ENCODE measurements around the gene OR52A5.

Gene OR52A5

GRCh38 chr11:5159806-5160205 is 21.6 kb upstream of the OR52A5 start:
- no peaks in the 10 kb centered on the region for H3K36me3 ChIP-seq (replicated peaks; ENCODE audit: insufficient read depth, low read length)
- H3K9ac ChIP-seq (ENCODE audit: low read length): no peak overlapping the region
- H3K4me2 ChIP-seq (ENCODE audit: low read depth, low read length): no peak overlapping the region
- TF ChIP-seq EZH2phosphoT487 (IDR thresholded peaks at IDR 0.05; ENCODE audit: low read length) (no peak), EZH2 (optimal IDR thresholded peaks at IDR 0.05; ENCODE audit: low read depth, low read length) (no peak), CTCF (IDR thresholded peaks at IDR 0.05; ENCODE audit: low read length) (no peak)
- H3K9me2 ChIP-seq (replicated peaks; ENCODE audit: insufficient read depth, low read length): no peaks in the 10 kb centered on the region
- H3K27ac ChIP-seq (ENCODE audit: low read length): no peak overlapping the region
- DNase-seq: no peak
- H3K79me2 ChIP-seq (ENCODE audit: low read length): no peaks in the 10 kb centered on the region
- no peaks in the 10 kb centered on the region for H4K20me1 ChIP-seq (ENCODE audit: insufficient read depth, low read length)
- H3F3A ChIP-seq (ENCODE audit: insufficient read depth, low read length): no peaks in the 10 kb centered on the region
- H2AFZ ChIP-seq (ENCODE audit: low read length): no peak overlapping the region
- no peak overlapping the region for H3K4me3 ChIP-seq (ENCODE audit: low read length)
- no peaks in the 10 kb centered on the region for H3K4me1 ChIP-seq (ENCODE audit: low read length)
- H3K9me3 ChIP-seq (replicated peaks; ENCODE audit: insufficient read depth, low read length): no peaks in the 10 kb centered on the region
- no peaks in the 10 kb centered on the region for H3K27me3 ChIP-seq (replicated peaks; ENCODE audit: insufficient read depth, low read length)

- Histone ChIP-seq H3K27me3 (replicated peaks; ENCODE audit: insufficient read depth, low read length) (no peaks in the 10 kb centered on the region), H3K9ac (ENCODE audit: low read length) (no peak within 1 kb of the TSS), H3F3A (ENCODE audit: insufficient read depth, low read length) (no peaks in the 10 kb centered on the region)
Observed at GRCh38 chr11:5154657-5155056, 16.5 kb upstream of the OR52A5 start, which contains the start of gene OR52A1. OR52A1 (minus strand) TSS chr11:5154757; CDS start chr11:5152369, 2,388 bp downstream.

GRCh38 chr11:5153574-5154431 is 15.6 kb upstream of the OR52A5 start:
- Histone ChIP-seq H3K79me2 (ENCODE audit: low read length) (no peaks in the 10 kb centered on the region), H3F3A (ENCODE audit: insufficient read depth, low read length) (no peaks in the 10 kb centered on the region), H3K27ac (ENCODE audit: low read length) (no peak overlapping the region), H2AFZ (ENCODE audit: low read length) (no peak overlapping the region), H3K27me3 (replicated peaks; ENCODE audit: insufficient read depth, low read length) (no peaks in the 10 kb centered on the region), H3K4me1 (ENCODE audit: low read length) (no peaks in the 10 kb centered on the region), H3K4me2 (ENCODE audit: low read depth, low read length) (no peak overlapping the region), H3K4me3 (ENCODE audit: low read length) (no peak overlapping the region), H3K9me2 (replicated peaks; ENCODE audit: insufficient read depth, low read length) (no peaks in the 10 kb centered on the region), H4K20me1 (ENCODE audit: insufficient read depth, low read length) (no peaks in the 10 kb centered on the region), H3K9ac (ENCODE audit: low read length) (no peak overlapping the region), H3K36me3 (replicated peaks; ENCODE audit: insufficient read depth, low read length) (no peaks in the 10 kb centered on the region), H3K9me3 (replicated peaks; ENCODE audit: insufficient read depth, low read length) (no peaks in the 10 kb centered on the region)
- no peak for TF ChIP-seq CTCF (IDR thresholded peaks at IDR 0.05; ENCODE audit: low read length)
- TF ChIP-seq EZH2 (optimal IDR thresholded peaks at IDR 0.05; ENCODE audit: low read depth, low read length): no peak
- TF ChIP-seq EZH2phosphoT487 (IDR thresholded peaks at IDR 0.05; ENCODE audit: low read length): no peak
- no peak for DNase-seq

More at GRCh38 chr11:5154657-5155056, 16.5 kb upstream of the OR52A5 start, which contains the start of gene OR52A1:
- no peak for TF ChIP-seq EZH2phosphoT487 (IDR thresholded peaks at IDR 0.05; ENCODE audit: low read length)
- TF ChIP-seq CTCF (IDR thresholded peaks at IDR 0.05; ENCODE audit: low read length): no peak
- no peak for TF ChIP-seq EZH2 (optimal IDR thresholded peaks at IDR 0.05; ENCODE audit: low read depth, low read length)
- Histone ChIP-seq H3K4me2 (ENCODE audit: low read depth, low read length) (no peak within 1 kb of the TSS), H3K36me3 (replicated peaks; ENCODE audit: insufficient read depth, low read length) (no peaks in the 10 kb centered on the region), H3K4me1 (ENCODE audit: low read length) (no peaks in the 10 kb centered on the region), H3K9me2 (replicated peaks; ENCODE audit: insufficient read depth, low read length) (no peaks in the 10 kb centered on the region), H3K9me3 (replicated peaks; ENCODE audit: insufficient read depth, low read length) (no peaks in the 10 kb centered on the region), H3K79me2 (ENCODE audit: low read length) (no peaks in the 10 kb centered on the region), H4K20me1 (ENCODE audit: insufficient read depth, low read length) (no peaks in the 10 kb centered on the region), H3K4me3 (ENCODE audit: low read length) (no peak within 1 kb of the TSS), H2AFZ (ENCODE audit: low read length) (no peak within 1 kb of the TSS), H3K27ac (ENCODE audit: low read length) (no peak within 1 kb of the TSS)
- DNase-seq: no peak

All from MM.1S (cell line).